NCI-H526 (cell line): ENCODE results near the gene NXPH2.
A peak's percentile ranks its signal among the peaks of the same experiment; 100 is the strongest.

Source experiments
- DNase-seq, 2 experiments: peaks; one replicate each; lab custom pipeline; 2025; lab: John Stamatoyannopoulos, UW

The NXPH2 gene

GRCh38 chr2:138779781-138780445 is at the start of gene NXPH2:
TSS of gene NXPH2 (minus strand) at chr2:138780390. CDS start at chr2:138780241, 149 bp downstream.
- peak; percentile 33 to 66 for DNase-seq

GRCh38 chr2:138829326-138829919 is 49.2 kb upstream of the NXPH2 start:
- DNase-seq, result peak; percentile 11 to 80

GRCh38 chr2:138827426-138828054 is 47.4 kb upstream of the NXPH2 start:
- DNase-seq, result peak; percentile 53 to 72

- peak in 1 of 2 experiments; percentile 17 for DNase-seq
Measured at GRCh38 chr2:138823666-138824065, 43.5 kb upstream of the NXPH2 start.

GRCh38 chr2:138819964-138820363 is 39.8 kb upstream of the NXPH2 start:
- DNase-seq, result no peak

GRCh38 chr2:138818556-138818955 is 38.4 kb upstream of the NXPH2 start:
- DNase-seq, result peak in 1 of 2 experiments; percentile 35

- DNase-seq, result no peak
Measured at GRCh38 chr2:138814123-138814898, 34.1 kb upstream of the NXPH2 start.

- no peak for DNase-seq
Measured at GRCh38 chr2:138811431-138811830, 31.2 kb upstream of the NXPH2 start.

- DNase-seq, result no peak
Measured at GRCh38 chr2:138794724-138795123, 14.5 kb upstream of the NXPH2 start.

GRCh38 chr2:138787053-138787666 is 7.0 kb upstream of the NXPH2 start:
- DNase-seq, result peak in 1 of 2 experiments; percentile 63

- peak in 1 of 2 experiments; percentile 32 for DNase-seq
Measured at GRCh38 chr2:138782383-138782782, 2.2 kb upstream of the NXPH2 start.

- no peak for DNase-seq
Measured at GRCh38 chr2:138780908-138781307, 718 bp upstream of the NXPH2 start.

- peak in 1 of 2 experiments; percentile 66 for DNase-seq
Measured at GRCh38 chr2:138780446-138780880, 273 bp upstream of the NXPH2 start.

GRCh38 chr2:138779406-138779780 is 797 bp downstream of the NXPH2 start:
- DNase-seq, result peak in 1 of 2 experiments; percentile 44

- DNase-seq, result no peak
Measured at GRCh38 chr2:138777996-138778395, 2.2 kb downstream of the NXPH2 start.

GRCh38 chr2:138775736-138776135 is 4.5 kb downstream of the NXPH2 start:
- DNase-seq, result no peak

GRCh38 chr2:138771534-138771933 is 8.7 kb downstream of the NXPH2 start:
- DNase-seq, result no peak

GRCh38 chr2:138767101-138767500 is 13.1 kb downstream of the NXPH2 start:
- no peak for DNase-seq

- DNase-seq, result no peak
Measured at GRCh38 chr2:138766464-138766863, 13.7 kb downstream of the NXPH2 start.

- DNase-seq, result no peak
Measured at GRCh38 chr2:138763971-138764370, 16.2 kb downstream of the NXPH2 start.

GRCh38 chr2:138762533-138762932 is 17.7 kb downstream of the NXPH2 start:
- peak; percentile 16 to 18 for DNase-seq

GRCh38 chr2:138760676-138761075 is 19.5 kb downstream of the NXPH2 start:
- no peak for DNase-seq
